SK-N-MC (cell line): Measurements from ENCODE around the gene CBL.

Experiments used
- EZH2 ChIP-seq: fragments of 200-600 bp; sonication (generic); IDR thresholded peaks from one replicate; pipeline ENCODE4 v1.6.1; 2017; ENCODE audit warnings: antibody characterized with exemption
- POLR2AphosphoS5 ChIP-seq: IDR thresholded peaks from 2 replicates; pipeline ENCODE4 v1.6.1; 2012; ENCODE audit warnings: mild to moderate bottlenecking, low read depth, low read length, borderline replicate concordance

GRCh38 chr11:119290894-119291497 is 84.9 kb downstream of the CBL start:
- TF ChIP-seq POLR2AphosphoS5 = no peak
- no peak for TF ChIP-seq EZH2
